Measurements from ENCODE around the gene GCLC. TPM values are rescaled to one million over a fixed set of nuclear protein-coding genes. Genes with fewer than 3 reads are reported as not detected.

Gene GCLC
- 15.6 and 18.8 TPM in 2 replicates for total RNA-seq

DNA sequence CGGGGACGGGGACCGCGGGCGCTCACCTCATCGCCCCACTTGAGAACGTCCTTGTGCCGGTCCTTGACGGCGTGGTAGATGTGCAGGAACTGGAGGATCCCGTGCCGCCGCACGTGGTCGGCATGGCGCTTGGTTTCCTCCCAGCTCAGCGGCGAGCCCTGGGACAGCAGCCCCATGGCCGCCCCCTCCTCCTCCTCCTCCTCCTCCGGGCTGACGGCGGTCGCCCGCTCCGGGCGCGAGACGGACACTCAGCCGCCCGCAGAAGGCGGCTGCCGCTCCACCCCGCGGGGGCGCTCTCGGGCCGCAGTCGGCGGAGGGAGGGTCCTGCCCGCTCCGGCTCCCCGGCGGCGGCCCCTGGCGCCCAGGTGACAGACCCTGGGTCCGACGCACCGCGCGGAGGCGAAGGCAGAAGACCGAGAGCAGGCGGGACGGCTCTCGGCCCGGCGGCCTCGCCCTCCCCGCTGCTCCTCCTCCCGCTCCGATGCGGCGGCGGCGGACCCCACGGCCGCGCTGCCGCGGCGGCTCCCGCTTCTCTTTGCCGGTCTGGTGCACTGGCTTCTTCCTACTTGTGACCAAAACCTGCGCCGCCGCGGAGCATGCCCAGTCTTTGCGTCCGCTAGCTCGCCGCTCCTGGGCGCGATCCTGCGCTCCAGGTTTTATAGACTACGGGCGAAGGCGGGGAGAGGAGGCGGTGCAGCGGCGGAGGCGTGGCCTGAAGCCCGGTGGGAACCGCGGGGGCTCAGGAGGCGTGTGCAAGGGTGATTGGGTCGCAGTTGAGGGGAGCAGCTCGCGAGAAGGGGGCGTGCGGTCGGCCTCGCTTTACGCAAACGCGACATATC, at the start of gene GCLC:
Gene GCLC (minus strand): TSS at position 632 of the 839 bp plus-strand sequence. CDS start 456 bp downstream, at position 176.

Other genes with a start within 250 kb of the GCLC start
- 74.0 and 126 TPM in 2 replicates for gene ELOVL5, start 196.2 kb downstream of the GCLC start, total RNA-seq
- not detected in 2 replicates for gene KLHL31, start 120.7 kb upstream of the GCLC start, total RNA-seq
- 9.2 and 16.9 TPM in 2 replicates for gene LRRC1, start 249.9 kb upstream of the GCLC start, total RNA-seq

Measured in placental pericyte (primary cell).